Lower lobe of right lung (tissue), 2 donors: ENCODE data around the gene ZFYVE27. TPM values are rescaled to one million over a fixed set of nuclear protein-coding genes. Genes with fewer than 3 reads are reported as not detected.

Experiments used
- ATAC-seq, 2 donors: fragments of 200-7000 bp; cut with Tn5 transposase; one replicate each; pipeline ENCODE4 v1.9.1; 2020 to 2022; ENCODE audit warnings: mild to moderate bottlenecking in 2 of 2, moderate library complexity in 2 of 2
- DNase-seq: peaks from one replicate; pipeline ENCODE4 v3.0.0-alpha.2; 2020
- H3K27ac ChIP-seq: fragments of 200-600 bp; one replicate; pipeline ENCODE4 v1.8.0; 2022
- H3K27me3 ChIP-seq: fragments of 200-600 bp; one replicate; pipeline ENCODE4 v1.8.0; 2022; ENCODE audit warnings: low read depth
- H3K36me3 ChIP-seq: fragments of 200-600 bp; one replicate; pipeline ENCODE4 v1.8.0; 2022; ENCODE audit warnings: mild to moderate bottlenecking
- H3K4me1 ChIP-seq: fragments of 200-600 bp; one replicate; pipeline ENCODE4 v1.8.0; 2022
- H3K4me3 ChIP-seq: fragments of 200-600 bp; one replicate; pipeline ENCODE4 v1.8.0; 2022; ENCODE audit warnings: mild to moderate bottlenecking
- H3K9me3 ChIP-seq: fragments of 200-600 bp; one replicate; pipeline ENCODE4 v1.8.0; 2022
- intact Hi-C: fragments of 100-400 bp; cut with DNase I; formaldehyde crosslinking; loops from one replicate; pipeline ENCODE4 v1.11.0; 2022
- total RNA-seq: library from RNA; stranded (reverse); fragmentation: NEBNext Ultra II Directional; extraction: Animal tissue kit (Norgen Biotek cat#: 25700); gene quantifications from one replicate; pipeline ENCODE4 v1.2.1, GENCODE V29; 2021
- TF ChIP-seq, protein P1 (sequence below): fragments of 200-600 bp; IDR thresholded peaks from one replicate; pipeline ENCODE4 v1.8.0; 2022; ENCODE audit warnings: antibody characterized with exemption, mild to moderate bottlenecking
- donor health status: DM: no; HTN: yes; CAD: no; lungs with severe emphysema.

ZFYVE27 gene
- total RNA-seq, 1 donor from 2014 or later = 28.3 TPM

DNA sequence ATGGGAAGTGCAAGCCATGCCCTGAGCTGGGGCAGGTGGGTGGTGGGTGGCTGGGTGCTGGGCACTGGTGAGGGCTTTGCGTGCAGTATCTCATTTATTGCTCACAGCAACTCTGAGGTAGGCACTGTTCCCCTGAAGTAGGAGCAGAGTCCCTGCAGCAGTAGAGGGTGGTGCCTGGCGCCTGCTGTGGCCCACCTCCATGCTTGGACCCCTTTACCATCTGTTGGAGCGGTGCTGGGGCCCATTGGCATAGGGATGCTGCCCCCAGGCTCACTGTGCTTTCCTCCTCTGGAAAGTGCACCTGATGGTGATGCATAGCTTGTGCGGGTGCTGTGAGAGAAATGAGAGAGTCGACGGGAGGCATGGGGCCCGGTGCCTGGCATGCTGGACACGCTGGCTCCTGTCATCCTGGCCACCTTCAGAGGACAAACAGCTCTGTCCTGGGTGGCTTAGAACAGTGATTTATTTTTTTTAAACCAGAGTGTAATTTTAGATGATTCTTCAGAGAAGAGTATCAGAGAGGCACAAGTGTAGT, 24.5 kb downstream of the ZFYVE27 start:
- DNase-seq = no peak
- H3K27me3 ChIP-seq = no peaks in the 10 kb centered on the region
- no peaks in the 10 kb centered on the region for H3K9me3 ChIP-seq
- no peak for ATAC-seq
- no peak overlapping the region for H3K27ac ChIP-seq
- intact Hi-C loops = no loop called here
- H3K4me3 ChIP-seq = no peak overlapping the region
- no peaks in the 10 kb centered on the region for H3K4me1 ChIP-seq
- TF ChIP-seq, protein P1, sequence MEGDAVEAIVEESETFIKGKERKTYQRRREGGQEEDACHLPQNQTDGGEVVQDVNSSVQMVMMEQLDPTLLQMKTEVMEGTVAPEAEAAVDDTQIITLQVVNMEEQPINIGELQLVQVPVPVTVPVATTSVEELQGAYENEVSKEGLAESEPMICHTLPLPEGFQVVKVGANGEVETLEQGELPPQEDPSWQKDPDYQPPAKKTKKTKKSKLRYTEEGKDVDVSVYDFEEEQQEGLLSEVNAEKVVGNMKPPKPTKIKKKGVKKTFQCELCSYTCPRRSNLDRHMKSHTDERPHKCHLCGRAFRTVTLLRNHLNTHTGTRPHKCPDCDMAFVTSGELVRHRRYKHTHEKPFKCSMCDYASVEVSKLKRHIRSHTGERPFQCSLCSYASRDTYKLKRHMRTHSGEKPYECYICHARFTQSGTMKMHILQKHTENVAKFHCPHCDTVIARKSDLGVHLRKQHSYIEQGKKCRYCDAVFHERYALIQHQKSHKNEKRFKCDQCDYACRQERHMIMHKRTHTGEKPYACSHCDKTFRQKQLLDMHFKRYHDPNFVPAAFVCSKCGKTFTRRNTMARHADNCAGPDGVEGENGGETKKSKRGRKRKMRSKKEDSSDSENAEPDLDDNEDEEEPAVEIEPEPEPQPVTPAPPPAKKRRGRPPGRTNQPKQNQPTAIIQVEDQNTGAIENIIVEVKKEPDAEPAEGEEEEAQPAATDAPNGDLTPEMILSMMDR = no peak
- H3K36me3 ChIP-seq = peaks cover 49% of the 10 kb centered on the region

DNA sequence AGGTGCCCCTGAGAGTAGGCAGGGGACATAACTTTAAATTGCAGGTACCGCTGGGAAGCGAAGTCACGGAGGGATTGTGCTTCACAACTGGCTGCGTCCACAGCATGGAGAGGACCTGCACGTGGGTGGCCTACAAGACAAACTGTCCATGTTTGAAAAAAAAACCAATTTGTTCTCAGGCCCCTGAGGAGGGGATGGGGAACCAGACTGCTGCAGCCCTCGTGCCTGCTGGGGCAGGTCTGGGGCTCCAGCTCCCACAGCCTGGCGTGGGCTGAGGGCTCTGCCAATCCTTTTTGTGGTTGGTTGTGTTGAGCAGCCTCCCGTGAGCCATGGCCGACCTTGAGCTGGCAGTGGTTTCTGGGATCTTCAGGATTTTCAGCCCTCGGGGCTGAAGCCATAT, 25.1 kb downstream of the ZFYVE27 start:
- Histone ChIP-seq H3K27ac (no peak overlapping the region), H3K9me3 (no peaks in the 10 kb centered on the region), H3K4me1 (no peaks in the 10 kb centered on the region), H3K4me3 (no peak overlapping the region), H3K36me3 (peaks cover 43% of the 10 kb centered on the region), H3K27me3 (no peaks in the 10 kb centered on the region)
- TF ChIP-seq, protein P1 = no peak
- no peak for ATAC-seq
- DNase-seq = no peak
- intact Hi-C loops = no loop called here

DNA sequence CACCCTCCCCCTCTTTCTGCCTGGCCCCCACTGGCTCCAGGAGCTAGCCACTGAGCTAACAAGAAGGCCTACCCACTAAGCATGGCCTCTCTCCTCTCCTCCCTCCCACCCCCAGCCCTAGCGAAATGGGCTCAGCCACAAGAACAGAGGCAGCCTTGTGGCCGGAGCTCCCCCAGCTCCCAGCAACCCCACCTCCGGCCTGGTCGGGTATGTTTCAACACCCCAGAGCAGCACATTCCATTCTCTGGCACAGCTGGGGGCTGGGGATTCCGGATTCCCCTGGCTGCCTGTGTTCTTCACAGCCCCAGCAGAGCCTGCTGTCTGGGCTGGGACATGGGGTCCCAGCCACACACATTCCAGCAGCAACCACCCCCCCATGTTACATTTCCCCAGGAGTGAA, 25.9 kb downstream of the ZFYVE27 start:
- ATAC-seq (no peak), DNase-seq (no peak)

DNA sequence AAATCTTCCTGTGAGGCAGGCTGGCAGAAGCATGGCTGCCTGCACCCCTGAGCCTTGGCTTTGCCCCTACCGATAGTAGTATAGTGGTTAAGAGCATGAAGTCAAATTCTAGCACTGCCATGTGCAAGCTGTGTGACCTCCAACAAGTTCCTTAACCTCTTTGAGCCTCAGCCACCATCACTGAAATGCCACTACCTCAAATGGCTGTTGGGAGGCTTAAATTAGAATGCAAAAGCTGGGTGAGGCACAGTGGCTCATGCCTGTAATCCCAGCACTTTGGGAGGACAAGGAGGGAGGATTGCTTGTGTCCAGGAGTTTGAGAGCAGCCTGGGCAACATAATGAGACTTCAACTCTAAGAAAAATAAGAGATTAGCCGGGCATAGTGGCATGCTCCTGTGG, 26.5 kb downstream of the ZFYVE27 start:
- TF ChIP-seq, protein P1 = no peak
- Histone ChIP-seq H3K36me3 (peaks cover 31% of the 10 kb centered on the region), H3K4me1 (no peaks in the 10 kb centered on the region), H3K9me3 (no peaks in the 10 kb centered on the region), H3K27ac (no peak overlapping the region), H3K27me3 (no peaks in the 10 kb centered on the region), H3K4me3 (no peak overlapping the region)
- intact Hi-C loops = no loop called here
- DNase-seq (no peak), ATAC-seq (no peak)

More for the DNA sequence above, 25.9 kb downstream of the ZFYVE27 start:
- Histone ChIP-seq H3K27ac (no peak overlapping the region), H3K27me3 (no peaks in the 10 kb centered on the region), H3K36me3 (peaks cover 35% of the 10 kb centered on the region), H3K4me3 (no peak overlapping the region), H3K9me3 (no peaks in the 10 kb centered on the region), H3K4me1 (no peaks in the 10 kb centered on the region)
- intact Hi-C loops = no loop called here
- TF ChIP-seq, protein P1 = no peak

DNA sequence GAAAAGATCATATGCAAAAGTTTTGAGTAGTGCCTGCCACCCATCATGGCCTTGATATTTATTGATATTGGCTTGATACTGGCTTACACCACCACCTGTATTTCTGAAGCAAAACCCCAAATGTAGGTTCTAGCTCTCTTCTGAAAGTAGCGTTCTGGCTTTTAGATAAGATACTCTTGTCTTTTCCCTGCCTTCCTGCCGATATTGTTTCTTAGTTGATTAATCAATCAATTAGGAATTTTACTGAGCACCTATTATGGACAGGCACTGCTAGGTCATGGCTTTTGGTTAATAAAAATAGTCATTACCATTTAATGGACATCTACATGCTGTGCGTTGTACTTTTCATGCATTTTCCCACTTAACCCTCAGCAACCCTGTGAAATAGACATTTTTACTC, 27.0 kb downstream of the ZFYVE27 start:
- DNase-seq (no peak), ATAC-seq (no peak)
- TF ChIP-seq, protein P1 = no peak
- no peak overlapping the region for H3K4me3 ChIP-seq
- intact Hi-C loops = no loop called here
- no peaks in the 10 kb centered on the region for H3K9me3 ChIP-seq
- H3K27ac ChIP-seq = no peak overlapping the region
- peaks cover 26% of the 10 kb centered on the region for H3K36me3 ChIP-seq
- no peaks in the 10 kb centered on the region for H3K4me1 ChIP-seq
- H3K27me3 ChIP-seq = peaks cover under 1% of the 10 kb centered on the region
